Prostate gland (tissue), 2 donors: ENCODE results near the gene HMGCS2. TPM values are rescaled to one million over a fixed set of nuclear protein-coding genes. Genes with fewer than 3 reads are reported as not detected.
"Not testable (repeated sequence)": the region's sequence is repeated elsewhere in the genome, so short reads cannot be mapped to it uniquely, and the experiment has no call there.

Experiments used
- DNase-seq: peaks from one replicate; pipeline ENCODE4 v3.0.0-alpha.2; 2019; ENCODE audit warnings: low spot score
- H3K27ac ChIP-seq, 2 donors: fragments of 200-600 bp; sonication (generic); 2 replicates each; pipeline ENCODE4 v1.5.1; 2017 to 2019
- H3K27me3 ChIP-seq: fragments of 200-600 bp; sonication (generic); replicated peaks from 2 replicates; pipeline ENCODE4 v1.5.1; 2019; ENCODE audit not compliant: insufficient read depth
- H3K36me3 ChIP-seq, 2 donors: fragments of 200-600 bp; sonication (generic); 1 replicate in 1 of 2; 2 replicates in 1 of 2; pipeline versions ENCODE4 v1.5.1 to v1.8.1; 2017 to 2019
- H3K4me1 ChIP-seq: fragments of 200-600 bp; sonication (generic); replicated peaks from 2 replicates; pipeline ENCODE4 v1.5.1; 2019
- H3K4me3 ChIP-seq, 2 donors: fragments of 200-600 bp; sonication (generic); 2 replicates each; pipeline ENCODE4 v1.5.1; 2017 to 2019
- H3K9me3 ChIP-seq: fragments of 200-600 bp; sonication (generic); 2 replicates; pipeline ENCODE4 v1.5.1; 2017
- CTCF ChIP-seq, 4 experiments: fragments of 200-600 bp in 2 of 4; fragments of 450-650 bp in 2 of 4; sonication (generic) in 2 of 4; IDR thresholded peaks; 1 replicate in 3 of 4; 2 replicates in 1 of 4; pipeline ENCODE4 v1.5.1; 2016 to 2019; ENCODE audit warnings: antibody characterized with exemption in 4 of 4, mild to moderate bottlenecking in 2 of 4, moderate library complexity in 2 of 4
- POLR2A ChIP-seq: fragments of 450-650 bp; IDR thresholded peaks from one replicate; pipeline ENCODE4 v1.6.1; 2016; ENCODE audit warnings: antibody characterized with exemption, mild to moderate bottlenecking
- POLR2AphosphoS5 ChIP-seq: sonication (generic); formaldehyde crosslinking; IDR thresholded peaks from one replicate; pipeline ENCODE4 v1.6.1; 2017; ENCODE audit warnings: antibody characterized with exemption
- WGBS: methylation state at CpG from one replicate; pipeline ENCODE4 v1.1.5; 2018; 5-methylcytosine and 5-hydroxymethylcytosine counted together
- intact Hi-C: fragments of 100-400 bp; cut with DNase I; formaldehyde crosslinking; loops from one replicate; pipeline ENCODE4 v1.14.2; 2022
- total RNA-seq, 2 donors: library from RNA; depleted of rRNA; stranded (reverse); fragments of >200 nt; gene quantifications; one replicate each; pipeline ENCODE4 v1.1.0, GENCODE V29; 2016

HMGCS2 gene
- total RNA-seq, 2 donors from 2014 or later, result 4.6 to 21.5 TPM

DNA sequence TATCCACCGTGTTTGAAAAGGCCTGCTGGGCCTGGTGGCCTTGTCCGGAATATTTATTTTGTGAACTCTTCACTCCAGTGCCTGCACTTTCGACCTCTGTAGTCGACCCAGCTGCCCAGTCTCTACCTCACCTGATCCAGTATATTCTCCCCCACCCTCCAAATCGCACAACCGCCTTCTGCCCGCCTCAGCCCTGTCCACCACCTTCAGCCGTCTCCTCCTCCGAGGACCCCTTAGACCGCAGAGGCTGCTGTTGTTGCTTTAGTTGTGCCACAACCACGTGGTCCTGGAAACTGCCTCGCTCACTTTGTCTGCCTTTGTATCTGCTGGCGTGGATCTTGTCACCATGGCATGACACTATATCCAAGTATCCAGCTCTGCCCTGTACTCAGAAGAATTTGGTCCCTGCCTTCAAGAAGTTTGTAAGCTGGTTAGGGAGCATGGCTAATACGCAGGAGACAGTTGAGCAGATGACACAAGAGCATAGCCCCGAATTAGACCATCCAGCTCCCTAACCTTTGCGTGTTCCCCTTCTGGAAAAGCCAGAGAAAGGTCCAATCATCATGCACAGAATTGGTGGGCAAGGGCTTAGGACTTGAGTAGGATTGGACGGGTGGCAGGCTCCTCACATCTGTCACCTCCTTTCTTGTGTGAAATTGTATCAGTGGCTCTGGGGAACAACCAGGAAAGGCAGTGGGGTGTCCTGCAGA is 55.5 kb downstream of the HMGCS2 start:
- peak; percentile 23 for DNase-seq
- peak overlapping the region; percentile 61 to 66 for H3K4me3 ChIP-seq
- intact Hi-C loops, result no loop called here
- H3K27me3 ChIP-seq, result no peaks in the 10 kb centered on the region
- H3K27ac ChIP-seq, result peak overlapping the region; percentile 84 to 85
- H3K9me3 ChIP-seq, result no peaks in the 10 kb centered on the region
- no peaks in the 10 kb centered on the region for H3K36me3 ChIP-seq
- H3K4me1 ChIP-seq, result no peaks in the 10 kb centered on the region
- TF ChIP-seq POLR2AphosphoS5 (no peak), CTCF (IDR thresholded peaks at IDR 0.05) (no peak), POLR2A (no peak)
- WGBS, result 11% methylated on average over 17 of the region's 17 CpGs

GRCh38 chr1:119712342-119713038 is 56.2 kb downstream of the HMGCS2 start:
- peak overlapping the region; percentile 61 to 66 for H3K4me3 ChIP-seq
- peak; percentile 69 for DNase-seq
- intact Hi-C loops, result no loop called here
- peak overlapping the region; percentile 84 to 85 for H3K27ac ChIP-seq
- H3K9me3 ChIP-seq, result no peaks in the 10 kb centered on the region
- H3K4me1 ChIP-seq, result no peaks in the 10 kb centered on the region
- TF ChIP-seq POLR2AphosphoS5 (no peak), POLR2A (no peak), CTCF (IDR thresholded peaks at IDR 0.05) (no peak)
- H3K27me3 ChIP-seq, result no peaks in the 10 kb centered on the region
- no peaks in the 10 kb centered on the region for H3K36me3 ChIP-seq
- 0% methylated on average over 38 of the region's 51 CpGs for WGBS

- intact Hi-C loops, result no loop called here
- no peaks in the 10 kb centered on the region for H3K4me1 ChIP-seq
- peak; percentile 76 for TF ChIP-seq POLR2A
- peak; percentile 78 for TF ChIP-seq POLR2AphosphoS5
- TF ChIP-seq CTCF (IDR thresholded peaks at IDR 0.05), result no peak
- peak within 1 kb of the TSS; percentile 84 to 85 for H3K27ac ChIP-seq
- H3K36me3 ChIP-seq, result no peaks in the 10 kb centered on the region
- H3K9me3 ChIP-seq, result no peaks in the 10 kb centered on the region
- peak within 1 kb of the TSS; percentile 61 to 66 for H3K4me3 ChIP-seq
- under 1% methylated on average over 27 of the region's 27 CpGs for WGBS
- DNase-seq, result peak; percentile 85
- H3K27me3 ChIP-seq, result no peaks in the 10 kb centered on the region
Observed at GRCh38 chr1:119711804-119712341, 56.8 kb downstream of the HMGCS2 start, which contains the start of gene PHGDH. TSS of gene PHGDH (plus strand) at chr1:119711934. CDS start at chr1:119712023, 89 bp downstream.

- H3K27me3 ChIP-seq, H3K36me3 ChIP-seq, H3K4me1 ChIP-seq, DNase-seq, H3K9me3 ChIP-seq, intact Hi-C loops, H3K27ac ChIP-seq: not testable (repeated sequence)
- H3K4me3 ChIP-seq, result peak overlapping the region; percentile 61 to 66
- 7% methylated on average over 8 of the region's 10 CpGs for WGBS
Observed at GRCh38 chr1:119711356-119711803, 57.3 kb downstream of the HMGCS2 start.

DNA sequence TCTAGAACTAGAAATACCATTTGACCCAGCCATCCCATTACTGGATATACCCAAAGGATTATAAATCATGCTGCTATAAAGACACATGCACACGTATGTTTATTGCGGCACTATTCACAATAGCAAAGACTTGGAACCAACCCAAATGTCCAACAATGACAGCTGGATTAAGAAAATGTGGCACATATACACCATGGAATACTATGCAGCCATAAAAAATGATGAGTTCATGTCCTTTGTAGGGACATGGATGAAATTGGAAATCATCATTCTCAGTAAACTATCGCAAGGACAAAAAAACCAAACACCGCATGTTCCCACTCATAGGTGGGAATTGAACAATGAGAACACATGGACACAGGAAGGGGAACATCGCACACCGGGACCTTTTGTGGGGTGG is 62.1 kb downstream of the HMGCS2 start:
- WGBS, result 98% methylated on average over 6 of the region's 6 CpGs
- H3K36me3 ChIP-seq, H3K4me3 ChIP-seq, H3K4me1 ChIP-seq, H3K9me3 ChIP-seq, intact Hi-C loops, DNase-seq, H3K27ac ChIP-seq, H3K27me3 ChIP-seq: not testable (repeated sequence)
